ENCODE data around the gene IGSF9. TPM values are rescaled to one million over a fixed set of nuclear protein-coding genes. Genes with fewer than 3 reads are reported as not detected.

Gene IGSF9
- total RNA-seq, 1 experiment from 2014 or later = 0.16 TPM

- H3K27me3 ChIP-seq (replicated peaks) = peaks cover 28% of the 10 kb centered on the region
- no peaks in the 10 kb centered on the region for H3K36me3 ChIP-seq
- no peak overlapping the region for H3K4me3 ChIP-seq
- no peaks in the 10 kb centered on the region for H3K4me1 ChIP-seq (replicated peaks)
- no peak for DNase-seq (ENCODE audit: low read depth in 1 of 2, low spot score in 2 of 2)
- no peak overlapping the region for H3K27ac ChIP-seq
- no peaks in the 10 kb centered on the region for H3K9me3 ChIP-seq (replicated peaks)
These were observed 16.8 kb upstream of the IGSF9 start for GRCh38 chr1:159962176-159962575.

GRCh38 chr1:159961636-159962035, 16.2 kb upstream of the IGSF9 start:
- Histone ChIP-seq H3K4me1 (replicated peaks) (no peaks in the 10 kb centered on the region), H3K27ac (no peak overlapping the region), H3K27me3 (replicated peaks) (peaks cover 25% of the 10 kb centered on the region), H3K36me3 (no peaks in the 10 kb centered on the region), H3K9me3 (replicated peaks) (no peaks in the 10 kb centered on the region), H3K4me3 (no peak overlapping the region)
- no peak for DNase-seq (ENCODE audit: low read depth in 1 of 2, low spot score in 2 of 2)

DNA sequence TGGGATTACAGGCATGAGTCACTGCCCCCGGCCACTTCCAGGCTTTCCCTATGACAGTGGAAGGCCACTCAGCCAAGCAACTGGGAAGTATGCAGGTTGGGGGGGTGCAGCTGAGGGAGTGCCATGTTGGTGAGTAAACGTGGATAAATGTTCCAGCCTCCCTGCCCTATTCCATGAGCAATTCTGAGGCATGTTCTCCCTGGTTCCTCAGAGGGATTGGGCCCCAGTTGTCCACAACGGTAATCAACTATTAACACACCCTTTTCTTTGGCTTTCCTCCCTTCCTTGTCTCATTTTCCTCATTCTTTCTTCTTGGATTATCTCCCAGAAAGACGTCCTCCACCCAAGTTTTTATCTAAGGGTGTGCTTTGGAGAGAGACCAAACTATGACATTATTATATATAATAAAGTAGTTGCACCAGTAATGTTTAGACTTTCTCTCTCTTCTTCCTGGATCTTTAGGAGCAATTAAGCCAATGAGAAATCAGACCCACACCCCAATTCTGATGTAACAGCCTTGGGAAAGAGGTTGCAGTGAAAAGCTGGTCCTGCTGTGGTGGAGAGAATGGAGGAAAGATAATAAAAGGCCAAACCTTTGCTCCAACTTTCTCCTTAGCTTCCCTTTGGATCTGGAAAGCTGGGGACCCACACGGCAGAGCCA, 15.4 kb upstream of the IGSF9 start:
- Histone ChIP-seq H3K27me3 (replicated peaks) (peaks cover 18% of the 10 kb centered on the region; the same call in 1 of the 2 replicates), H3K36me3 (no peaks in the 10 kb centered on the region), H3K4me1 (replicated peaks) (no peaks in the 10 kb centered on the region), H3K27ac (no peak overlapping the region), H3K4me3 (no peak overlapping the region), H3K9me3 (replicated peaks) (no peaks in the 10 kb centered on the region)
- no peak for DNase-seq (ENCODE audit: low read depth in 1 of 2, low spot score in 2 of 2)

- H3K9me3 ChIP-seq (replicated peaks) = no peaks in the 10 kb centered on the region
- H3K36me3 ChIP-seq = no peaks in the 10 kb centered on the region
- no peak for DNase-seq (ENCODE audit: low read depth in 1 of 2, low spot score in 2 of 2)
- peaks cover 15% of the 10 kb centered on the region; the same call in 1 of the 2 replicates for H3K27me3 ChIP-seq (replicated peaks)
- H3K27ac ChIP-seq = no peak overlapping the region
- H3K4me3 ChIP-seq = no peak overlapping the region
- H3K4me1 ChIP-seq (replicated peaks) = no peaks in the 10 kb centered on the region
These were observed 14.0 kb upstream of the IGSF9 start for GRCh38 chr1:159959451-159959850.

GRCh38 chr1:159958719-159959380, 13.4 kb upstream of the IGSF9 start:
- no peak for DNase-seq (ENCODE audit: low read depth in 1 of 2, low spot score in 2 of 2)
- Histone ChIP-seq H3K4me3 (no peak overlapping the region), H3K36me3 (no peaks in the 10 kb centered on the region), H3K27me3 (replicated peaks) (peaks cover 13% of the 10 kb centered on the region; the same call in 1 of the 2 replicates), H3K9me3 (replicated peaks) (no peaks in the 10 kb centered on the region), H3K4me1 (replicated peaks) (no peaks in the 10 kb centered on the region), H3K27ac (no peak overlapping the region)

DNA sequence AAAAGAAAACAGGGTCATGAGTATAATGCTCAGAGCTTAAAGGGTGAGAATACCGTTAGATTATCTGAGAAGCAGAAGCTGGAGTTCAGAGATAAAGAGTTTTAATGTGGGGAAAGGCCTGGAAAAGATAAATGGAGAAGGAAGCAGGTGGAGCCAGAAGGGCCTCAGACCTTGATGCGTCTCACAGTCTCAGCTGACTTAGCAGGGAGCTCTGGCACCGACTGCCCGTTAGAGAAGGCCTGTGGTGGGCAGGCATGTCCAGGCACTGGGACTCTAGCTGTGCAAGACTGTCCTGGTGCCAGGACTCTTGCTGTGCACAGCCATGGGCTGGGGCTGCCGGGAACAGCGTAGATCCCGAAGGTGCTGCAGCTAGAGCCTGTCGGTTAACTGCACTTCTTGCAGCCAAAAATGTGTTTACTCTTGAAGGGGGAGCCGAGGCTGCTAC, 12.4 kb upstream of the IGSF9 start:
- Histone ChIP-seq H3K9me3 (replicated peaks) (no peaks in the 10 kb centered on the region), H3K4me3 (no peak overlapping the region), H3K36me3 (no peaks in the 10 kb centered on the region), H3K27me3 (replicated peaks) (peaks cover 8% of the 10 kb centered on the region), H3K4me1 (replicated peaks) (no peaks in the 10 kb centered on the region), H3K27ac (no peak overlapping the region)
- DNase-seq (ENCODE audit: low read depth in 1 of 2, low spot score in 2 of 2) = no peak

DNA sequence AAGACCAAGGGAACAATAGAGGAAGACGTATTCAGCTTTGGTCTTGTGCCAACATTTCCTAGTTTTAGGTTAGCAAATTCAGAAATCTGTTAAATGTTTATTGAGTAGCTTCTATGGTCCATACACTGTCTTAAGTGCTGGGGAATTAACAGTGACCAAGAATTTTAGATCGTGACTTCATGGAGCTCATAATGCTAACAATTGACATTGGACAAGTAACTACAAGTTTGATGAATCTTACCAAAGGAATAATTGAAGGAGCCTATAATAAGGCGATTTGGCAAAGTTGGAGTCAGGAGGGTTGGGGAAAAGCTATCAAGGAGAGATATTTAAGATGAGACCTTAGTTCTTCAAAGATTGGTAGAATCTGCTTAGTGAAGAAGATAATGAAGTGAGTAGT, 10.0 kb upstream of the IGSF9 start:
- Histone ChIP-seq H3K4me1 (replicated peaks) (no peaks in the 10 kb centered on the region), H3K36me3 (no peaks in the 10 kb centered on the region), H3K27me3 (replicated peaks) (peaks cover 8% of the 10 kb centered on the region), H3K9me3 (replicated peaks) (no peaks in the 10 kb centered on the region), H3K27ac (no peak overlapping the region), H3K4me3 (no peak overlapping the region)
- DNase-seq (ENCODE audit: low read depth in 1 of 2, low spot score in 2 of 2) = no peak

GRCh38 chr1:159953536-159954515, 8.4 kb upstream of the IGSF9 start, which contains the start of gene SLAMF9:
Gene SLAMF9 (minus strand): TSS chr1:159954237. CDS start chr1:159954137, 100 bp downstream.
- H3K27ac ChIP-seq = no peak within 1 kb of the TSS
- no peaks in the 10 kb centered on the region for H3K9me3 ChIP-seq (replicated peaks)
- H3K36me3 ChIP-seq = no peaks in the 10 kb centered on the region
- H3K27me3 ChIP-seq (replicated peaks) = peaks cover 8% of the 10 kb centered on the region
- no peak for DNase-seq (ENCODE audit: low read depth in 1 of 2, low spot score in 2 of 2)
- no peaks in the 10 kb centered on the region for H3K4me1 ChIP-seq (replicated peaks)
- H3K4me3 ChIP-seq = no peak within 1 kb of the TSS

DNA sequence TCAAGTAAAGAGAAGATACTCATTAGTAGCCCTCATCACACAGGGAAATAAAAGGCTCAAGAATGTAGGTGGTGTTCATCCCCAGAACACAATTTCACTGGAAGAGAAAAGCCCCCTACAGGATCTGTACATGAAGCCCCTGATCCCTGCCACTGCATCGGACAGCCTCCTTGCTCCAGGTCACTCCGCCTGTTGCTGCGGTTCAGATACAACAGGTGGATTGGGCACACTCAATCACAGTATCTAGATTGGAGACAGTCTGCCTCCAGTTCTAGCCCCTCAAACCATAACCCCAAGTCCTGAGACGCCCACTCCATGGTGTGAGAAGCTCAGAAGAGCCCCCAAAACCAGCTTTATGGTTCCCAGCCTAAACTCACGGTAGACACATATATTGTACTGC, 7.5 kb upstream of the IGSF9 start:
- Histone ChIP-seq H3K4me1 (replicated peaks) (no peaks in the 10 kb centered on the region), H3K4me3 (no peak overlapping the region), H3K27me3 (replicated peaks) (peaks cover 8% of the 10 kb centered on the region), H3K27ac (no peak overlapping the region), H3K36me3 (no peaks in the 10 kb centered on the region), H3K9me3 (replicated peaks) (no peaks in the 10 kb centered on the region)
- no peak for DNase-seq (ENCODE audit: low read depth in 1 of 2, low spot score in 2 of 2)

DNA sequence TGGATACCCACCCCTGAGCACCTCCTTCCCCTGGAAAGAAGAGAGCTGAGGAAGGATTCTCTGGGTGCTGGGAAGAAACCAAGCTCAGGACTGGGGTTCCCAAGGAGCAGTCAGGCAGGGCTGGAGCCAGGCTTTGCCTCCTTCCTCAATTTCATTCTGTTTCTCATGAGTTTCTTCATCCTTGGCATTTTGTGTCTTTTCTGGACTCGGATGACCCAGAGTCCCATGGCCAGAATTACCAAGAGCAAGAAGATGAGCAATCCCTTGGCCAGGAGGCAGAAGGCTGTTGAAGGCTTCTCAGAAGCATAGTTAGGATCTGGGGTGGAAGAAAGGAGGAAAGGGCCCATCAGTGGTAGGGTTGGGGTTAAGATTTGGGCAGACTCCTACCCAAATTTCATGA, 6.1 kb upstream of the IGSF9 start:
- no peak for DNase-seq (ENCODE audit: low read depth in 1 of 2, low spot score in 2 of 2)
- Histone ChIP-seq H3K9me3 (replicated peaks) (no peaks in the 10 kb centered on the region), H3K27ac (no peak overlapping the region), H3K4me3 (no peak overlapping the region), H3K36me3 (no peaks in the 10 kb centered on the region), H3K4me1 (replicated peaks) (no peaks in the 10 kb centered on the region), H3K27me3 (replicated peaks) (peaks cover 16% of the 10 kb centered on the region)

- no peak for DNase-seq (ENCODE audit: low read depth in 1 of 2, low spot score in 2 of 2)
- H3K36me3 ChIP-seq = no peaks in the 10 kb centered on the region
- no peaks in the 10 kb centered on the region; the same call in 1 of the 2 replicates for H3K4me1 ChIP-seq (replicated peaks)
- no peaks in the 10 kb centered on the region for H3K9me3 ChIP-seq (replicated peaks)
- peaks cover 21% of the 10 kb centered on the region for H3K27me3 ChIP-seq (replicated peaks)
- no peak overlapping the region for H3K4me3 ChIP-seq
- no peak overlapping the region for H3K27ac ChIP-seq
These were observed 5.6 kb upstream of the IGSF9 start for GRCh38 chr1:159951016-159951415.

DNA sequence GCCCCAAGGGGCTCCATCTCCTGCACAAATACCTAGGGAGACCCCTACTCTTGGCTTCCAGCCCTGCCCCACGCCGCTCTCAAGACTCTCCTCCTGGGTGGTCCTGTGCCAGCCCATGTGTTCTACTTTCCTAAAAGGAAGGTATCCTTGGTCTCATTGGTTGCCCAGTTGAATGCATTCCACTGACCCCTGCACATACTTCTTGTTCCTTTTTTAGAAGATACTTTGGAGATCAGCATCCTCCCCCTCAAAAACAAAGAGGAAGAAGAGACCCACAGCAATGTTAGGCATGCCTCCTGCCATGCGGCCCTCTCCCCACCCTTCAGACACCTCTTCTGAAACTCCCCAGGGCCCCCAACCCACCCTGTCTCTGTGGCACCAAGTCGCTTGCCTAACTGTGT, 4.6 kb upstream of the IGSF9 start:
- H3K9me3 ChIP-seq (replicated peaks) = no peaks in the 10 kb centered on the region
- peaks cover 21% of the 10 kb centered on the region for H3K27me3 ChIP-seq (replicated peaks)
- no peak overlapping the region for H3K27ac ChIP-seq
- H3K36me3 ChIP-seq = no peaks in the 10 kb centered on the region
- peaks cover 7% of the 10 kb centered on the region for H3K4me1 ChIP-seq (replicated peaks)
- no peak for DNase-seq (ENCODE audit: low read depth in 1 of 2, low spot score in 2 of 2)
- H3K4me3 ChIP-seq = no peak overlapping the region

DNA sequence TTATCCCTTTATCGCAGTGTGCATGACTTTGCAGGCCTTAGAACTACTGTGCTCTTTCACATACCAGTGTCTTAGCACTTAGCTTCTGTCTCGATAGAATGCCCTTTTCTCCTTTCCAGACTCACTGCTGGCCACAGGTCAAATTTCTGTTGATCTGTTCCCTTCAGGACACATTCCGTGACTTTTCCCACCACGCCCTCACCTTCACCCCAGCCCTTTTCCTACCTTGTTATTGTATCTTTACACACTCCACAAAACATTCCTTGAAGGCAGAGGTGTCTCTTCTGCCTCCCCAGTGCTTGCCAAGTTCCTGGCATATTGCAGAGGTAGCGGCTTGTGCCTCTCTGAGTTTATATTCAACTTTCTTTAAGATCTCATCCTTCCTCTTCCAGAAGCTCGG, 3.7 kb upstream of the IGSF9 start:
- no peaks in the 10 kb centered on the region for H3K9me3 ChIP-seq (replicated peaks)
- no peak overlapping the region for H3K4me3 ChIP-seq
- H3K27me3 ChIP-seq (replicated peaks) = peaks cover 30% of the 10 kb centered on the region
- DNase-seq (ENCODE audit: low read depth in 1 of 2, low spot score in 2 of 2) = no peak
- H3K4me1 ChIP-seq (replicated peaks) = peaks cover 7% of the 10 kb centered on the region
- no peaks in the 10 kb centered on the region for H3K36me3 ChIP-seq
- no peak overlapping the region for H3K27ac ChIP-seq

Data from SJSA1 (cell line).